MM.1S (cell line): ENCODE measurements around the gene SH3D19.

Source experiments
- DNase-seq: peaks from one replicate; pipeline ENCODE4 v3.0.0-alpha.2; 2015
- H2AFZ ChIP-seq: fragments of 300-600 bp; sonication (generic); 2 replicates; pipeline ENCODE4 v1.6.0; 2016; ENCODE audit warnings: antibody characterized with exemption, low read length
- H3F3A ChIP-seq: fragments of 300-600 bp; sonication (generic); 2 replicates; pipeline ENCODE4 v1.6.1; 2016; ENCODE audit warnings: mild to moderate bottlenecking, antibody characterized with exemption, low read length, moderate library complexity, mixed read lengths; ENCODE audit not compliant: insufficient read depth
- H3K27ac ChIP-seq: fragments of 300-600 bp; sonication (generic); 2 replicates; pipeline ENCODE4 v1.5.1; 2016; ENCODE audit warnings: mild to moderate bottlenecking, low read length
- H3K27me3 ChIP-seq: fragments of 300-600 bp; sonication (generic); replicated peaks from 2 replicates; pipeline ENCODE4 v1.6.0; 2016; ENCODE audit warnings: low read length; ENCODE audit not compliant: insufficient read depth
- H3K36me3 ChIP-seq: fragments of 300-600 bp; sonication (generic); replicated peaks from 2 replicates; pipeline ENCODE4 v1.6.1; 2016; ENCODE audit warnings: mild to moderate bottlenecking, low read length, mixed read lengths; ENCODE audit not compliant: insufficient read depth
- H3K4me1 ChIP-seq: fragments of 300-600 bp; sonication (generic); 2 replicates; pipeline ENCODE4 v1.6.1; 2016; ENCODE audit warnings: low read length, mixed read lengths
- H3K4me2 ChIP-seq: fragments of 300-600 bp; sonication (generic); 2 replicates; pipeline ENCODE4 v1.6.0; 2016; ENCODE audit warnings: low read depth, low read length
- H3K4me3 ChIP-seq: fragments of 300-600 bp; sonication (generic); 2 replicates; pipeline ENCODE4 v1.5.1; 2016; ENCODE audit warnings: low read length, mixed read lengths
- H3K79me2 ChIP-seq: fragments of 300-600 bp; sonication (generic); 2 replicates; pipeline ENCODE4 v1.6.1; 2016; ENCODE audit warnings: mixed run types, low read length, mixed read lengths
- H3K9ac ChIP-seq: fragments of 300-600 bp; sonication (generic); 2 replicates; pipeline ENCODE4 v1.6.1; 2016; ENCODE audit warnings: low read length, mixed read lengths
- H3K9me2 ChIP-seq: fragments of 300-600 bp; sonication (generic); replicated peaks from 2 replicates; pipeline ENCODE4 v1.6.1; 2016; ENCODE audit warnings: mild to moderate bottlenecking, low read length, mixed read lengths; ENCODE audit not compliant: insufficient read depth
- H3K9me3 ChIP-seq: fragments of 300-600 bp; sonication (generic); replicated peaks from 2 replicates; pipeline ENCODE4 v1.6.1; 2016; ENCODE audit warnings: mild to moderate bottlenecking, low read length, mixed read lengths; ENCODE audit not compliant: insufficient read depth
- H4K20me1 ChIP-seq: fragments of 300-600 bp; sonication (generic); 2 replicates; pipeline ENCODE4 v1.6.1; 2016; ENCODE audit warnings: mild to moderate bottlenecking, low read length, moderate library complexity, mixed read lengths; ENCODE audit not compliant: insufficient read depth
- EZH2 ChIP-seq: fragments of 300-600 bp; sonication (generic); optimal IDR thresholded peaks from 2 replicates; pipeline ENCODE3; 2017; ENCODE audit warnings: low read depth, mild to moderate bottlenecking, antibody characterized with exemption, low read length, mixed read lengths
- EZH2phosphoT487 ChIP-seq: fragments of 300-600 bp; sonication (generic); IDR thresholded peaks from 2 replicates; pipeline ENCODE4 v1.6.1; 2018; ENCODE audit warnings: antibody characterized with exemption, low read length
- TF ChIP-seq, protein P1 (sequence below): fragments of 300-600 bp; sonication (generic); IDR thresholded peaks from 2 replicates; pipeline ENCODE4 v1.5.1; 2016; ENCODE audit warnings: antibody characterized with exemption, low read length, mixed read lengths

The SH3D19 gene

GRCh38 chr4:151110236-151110635 lies 215.2 kb downstream of the SH3D19 start:
- H3K4me2 ChIP-seq, result no peak overlapping the region
- no peak overlapping the region for H2AFZ ChIP-seq
- H3K9ac ChIP-seq, result no peak overlapping the region
- H3K79me2 ChIP-seq, result no peaks in the 10 kb centered on the region
- no peak overlapping the region for H3K27ac ChIP-seq
- TF ChIP-seq EZH2 (no peak), EZH2phosphoT487 (no peak)
- TF ChIP-seq, protein P1, sequence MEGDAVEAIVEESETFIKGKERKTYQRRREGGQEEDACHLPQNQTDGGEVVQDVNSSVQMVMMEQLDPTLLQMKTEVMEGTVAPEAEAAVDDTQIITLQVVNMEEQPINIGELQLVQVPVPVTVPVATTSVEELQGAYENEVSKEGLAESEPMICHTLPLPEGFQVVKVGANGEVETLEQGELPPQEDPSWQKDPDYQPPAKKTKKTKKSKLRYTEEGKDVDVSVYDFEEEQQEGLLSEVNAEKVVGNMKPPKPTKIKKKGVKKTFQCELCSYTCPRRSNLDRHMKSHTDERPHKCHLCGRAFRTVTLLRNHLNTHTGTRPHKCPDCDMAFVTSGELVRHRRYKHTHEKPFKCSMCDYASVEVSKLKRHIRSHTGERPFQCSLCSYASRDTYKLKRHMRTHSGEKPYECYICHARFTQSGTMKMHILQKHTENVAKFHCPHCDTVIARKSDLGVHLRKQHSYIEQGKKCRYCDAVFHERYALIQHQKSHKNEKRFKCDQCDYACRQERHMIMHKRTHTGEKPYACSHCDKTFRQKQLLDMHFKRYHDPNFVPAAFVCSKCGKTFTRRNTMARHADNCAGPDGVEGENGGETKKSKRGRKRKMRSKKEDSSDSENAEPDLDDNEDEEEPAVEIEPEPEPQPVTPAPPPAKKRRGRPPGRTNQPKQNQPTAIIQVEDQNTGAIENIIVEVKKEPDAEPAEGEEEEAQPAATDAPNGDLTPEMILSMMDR, result no peak
- DNase-seq, result no peak
- H3K36me3 ChIP-seq, result no peaks in the 10 kb centered on the region; the same call in 1 of the 2 replicates
- H3K4me1 ChIP-seq, result no peaks in the 10 kb centered on the region
- no peaks in the 10 kb centered on the region for H3K9me2 ChIP-seq
- H3K9me3 ChIP-seq, result no peaks in the 10 kb centered on the region
- peaks cover 12% of the 10 kb centered on the region for H3F3A ChIP-seq
- no peak overlapping the region for H3K4me3 ChIP-seq
- no peaks in the 10 kb centered on the region for H3K27me3 ChIP-seq
- no peaks in the 10 kb centered on the region for H4K20me1 ChIP-seq

- Histone ChIP-seq H3K9me3 (no peaks in the 10 kb centered on the region), H3F3A (peaks cover 36% of the 10 kb centered on the region), H3K27ac (no peak overlapping the region), H3K27me3 (no peaks in the 10 kb centered on the region), H3K9ac (no peak overlapping the region), H2AFZ (no peak overlapping the region), H3K79me2 (peaks cover 22% of the 10 kb centered on the region), H3K9me2 (no peaks in the 10 kb centered on the region), H3K36me3 (peaks cover 19% of the 10 kb centered on the region; the same call in 1 of the 2 replicates), H3K4me2 (no peak overlapping the region), H3K4me3 (no peak overlapping the region), H3K4me1 (no peaks in the 10 kb centered on the region), H4K20me1 (peaks cover 9% of the 10 kb centered on the region; the same call in 1 of the 2 replicates)
- TF ChIP-seq EZH2phosphoT487 (no peak), EZH2 (no peak)
- TF ChIP-seq, protein P1, result no peak
- DNase-seq, result no peak
Observed at GRCh38 chr4:151107063-151107462, 218.3 kb downstream of the SH3D19 start.

DNA sequence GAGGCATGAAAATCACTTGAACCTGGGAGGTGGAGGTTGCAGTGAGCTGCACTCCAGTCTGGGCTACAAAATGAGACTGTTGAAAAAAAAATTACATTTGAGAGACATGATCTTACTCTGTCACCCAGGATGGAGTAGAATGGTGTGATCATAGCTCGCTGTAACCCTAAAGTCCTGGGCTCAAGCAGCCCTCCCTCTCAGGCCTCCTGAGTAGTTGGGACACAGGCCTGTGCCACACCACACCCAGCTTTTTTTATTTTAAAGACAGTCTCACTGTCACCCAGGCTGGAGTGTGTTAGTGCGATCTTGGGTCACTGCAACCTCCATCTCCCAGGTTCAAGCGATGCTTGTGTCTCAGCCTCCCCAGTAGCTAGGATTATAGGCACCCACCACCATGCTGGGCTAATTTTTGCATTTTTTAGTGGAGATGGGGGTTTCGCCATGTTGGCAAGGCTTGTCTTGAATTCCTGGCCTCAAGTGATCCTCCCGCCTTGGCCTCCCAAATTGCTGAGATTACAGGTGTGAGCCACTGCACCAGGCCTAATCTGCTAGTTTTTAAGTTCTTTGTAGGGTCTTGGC lies 219.9 kb downstream of the SH3D19 start:
- Histone ChIP-seq H3K36me3 (peaks cover 21% of the 10 kb centered on the region; the same call in 1 of the 2 replicates), H3K9ac (no peak overlapping the region), H3K27me3 (no peaks in the 10 kb centered on the region), H4K20me1 (peaks cover 20% of the 10 kb centered on the region; the same call in 1 of the 2 replicates), H3K4me3 (no peak overlapping the region), H3K4me1 (0 out of 2 replicates have a peak, but pooled peaks cover 3% of the 10 kb centered on the region), H3K9me3 (no peaks in the 10 kb centered on the region), H2AFZ (no peak overlapping the region), H3K4me2 (no peak overlapping the region), H3F3A (peaks cover 38% of the 10 kb centered on the region), H3K27ac (no peak overlapping the region), H3K9me2 (no peaks in the 10 kb centered on the region), H3K79me2 (peaks cover 38% of the 10 kb centered on the region)
- no peak for DNase-seq
- TF ChIP-seq EZH2, result no peak
- TF ChIP-seq, protein P1, result no peak
- no peak for TF ChIP-seq EZH2phosphoT487
